ENCODE data around the gene SEMA6B.

Gene SEMA6B

DNA sequence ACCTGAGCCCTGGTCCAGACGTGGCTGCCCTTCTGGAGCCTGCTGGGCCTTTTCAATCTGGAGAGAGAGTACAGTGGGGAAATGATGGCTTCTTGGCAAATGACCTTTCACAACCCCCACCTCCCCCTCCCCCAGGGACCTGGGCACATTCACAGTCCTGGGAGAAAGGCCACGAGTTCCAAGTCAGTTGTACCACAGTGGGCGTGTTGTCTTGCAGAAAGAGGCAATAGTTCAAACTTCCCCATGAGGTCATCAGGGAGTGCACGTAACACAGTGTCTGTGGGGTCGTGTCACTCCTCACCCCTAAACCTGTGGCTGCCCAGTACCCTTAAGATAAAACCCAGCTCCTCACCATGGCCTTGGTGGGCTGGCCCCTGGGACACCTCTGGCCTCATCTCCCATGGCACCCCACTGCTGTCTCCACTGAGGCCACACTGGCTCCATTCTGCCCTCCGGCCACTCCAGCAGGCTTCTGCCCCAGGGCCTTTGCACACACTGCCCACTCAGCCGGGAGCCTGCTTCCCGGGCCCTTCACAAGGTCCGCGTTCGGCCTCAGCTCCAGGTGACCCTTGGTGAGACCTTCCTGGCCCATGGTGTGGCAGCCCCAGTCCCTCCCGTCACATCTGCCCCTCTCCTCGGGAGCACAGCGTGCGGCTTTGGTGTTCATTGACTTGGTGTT is 54.5 kb downstream of the SEMA6B start:
- DNase-seq, result no peak

DNA sequence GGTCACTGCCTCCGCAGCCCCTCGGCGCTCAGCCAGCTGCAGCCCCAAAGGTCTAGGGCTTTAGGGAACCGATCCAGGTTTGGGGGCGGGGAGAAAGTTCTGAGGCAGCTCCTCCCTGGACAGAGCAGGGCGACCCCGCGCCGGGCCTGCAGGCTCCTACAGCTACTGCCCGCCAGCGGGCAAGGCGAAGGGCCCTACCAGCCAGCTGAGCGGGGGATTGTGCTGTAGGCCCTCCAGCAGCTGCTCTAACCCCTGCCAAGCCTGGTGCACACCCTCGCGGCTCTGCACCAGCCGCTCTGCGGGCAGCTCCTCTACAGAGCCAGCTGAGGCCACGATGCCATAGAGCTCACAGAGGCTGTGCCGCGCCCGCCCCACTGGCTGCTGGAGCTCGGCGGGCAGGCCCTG is 55.2 kb downstream of the SEMA6B start:
- DNase-seq, result no peak

DNA sequence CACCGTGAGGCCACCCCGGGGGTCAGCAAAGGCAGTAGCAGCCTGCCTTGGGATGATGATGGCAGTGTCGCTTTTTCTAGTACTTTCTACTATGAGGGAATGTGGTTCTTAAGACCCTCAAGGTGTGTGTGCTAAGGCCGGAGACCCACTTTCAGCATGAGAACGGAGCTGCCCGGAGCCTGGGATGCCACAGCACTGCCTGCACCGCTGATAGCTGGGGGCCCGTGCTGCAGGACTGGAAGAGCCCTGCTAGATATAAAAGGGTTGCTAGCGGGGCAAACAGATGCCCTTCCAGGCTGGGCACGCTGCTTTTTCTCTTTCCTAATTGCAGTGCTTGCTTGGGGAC is 55.7 kb downstream of the SEMA6B start:
- DNase-seq, result no peak

DNA sequence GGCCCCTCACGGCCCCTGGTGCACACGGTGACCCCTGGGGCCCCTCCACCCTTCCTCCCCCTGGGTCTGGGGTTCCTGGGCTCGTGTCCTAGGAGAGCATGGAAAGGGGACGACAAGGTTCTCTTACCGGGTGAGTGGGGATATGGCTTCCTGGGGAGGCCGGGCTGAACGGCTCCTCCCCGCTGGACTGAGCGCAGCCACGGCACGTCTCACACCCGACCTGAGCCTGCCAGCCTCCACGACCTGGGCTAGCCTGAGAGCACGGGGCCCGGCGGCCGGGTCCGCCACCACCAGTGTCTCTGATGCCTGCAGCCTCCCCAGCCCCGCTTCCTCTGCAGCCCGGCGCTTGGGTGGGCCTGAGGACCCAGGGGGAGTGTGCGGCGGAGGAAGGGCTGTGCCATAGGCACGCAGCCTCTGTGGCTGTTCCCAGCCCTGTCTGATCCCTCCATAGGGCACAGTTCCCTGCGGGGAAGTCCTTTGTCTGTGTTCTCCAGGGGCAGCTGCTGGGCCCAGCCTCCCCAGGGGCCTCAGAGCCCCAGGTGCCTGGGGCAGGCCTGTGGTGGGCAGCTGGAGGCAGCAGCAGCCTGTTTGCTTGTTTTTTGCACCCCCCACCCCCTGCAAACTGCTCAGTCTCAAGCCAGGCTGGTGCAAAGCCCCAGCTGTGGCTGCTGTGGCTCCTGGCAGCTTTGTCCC is 56.2 kb downstream of the SEMA6B start:
- DNase-seq, result no peak

DNA sequence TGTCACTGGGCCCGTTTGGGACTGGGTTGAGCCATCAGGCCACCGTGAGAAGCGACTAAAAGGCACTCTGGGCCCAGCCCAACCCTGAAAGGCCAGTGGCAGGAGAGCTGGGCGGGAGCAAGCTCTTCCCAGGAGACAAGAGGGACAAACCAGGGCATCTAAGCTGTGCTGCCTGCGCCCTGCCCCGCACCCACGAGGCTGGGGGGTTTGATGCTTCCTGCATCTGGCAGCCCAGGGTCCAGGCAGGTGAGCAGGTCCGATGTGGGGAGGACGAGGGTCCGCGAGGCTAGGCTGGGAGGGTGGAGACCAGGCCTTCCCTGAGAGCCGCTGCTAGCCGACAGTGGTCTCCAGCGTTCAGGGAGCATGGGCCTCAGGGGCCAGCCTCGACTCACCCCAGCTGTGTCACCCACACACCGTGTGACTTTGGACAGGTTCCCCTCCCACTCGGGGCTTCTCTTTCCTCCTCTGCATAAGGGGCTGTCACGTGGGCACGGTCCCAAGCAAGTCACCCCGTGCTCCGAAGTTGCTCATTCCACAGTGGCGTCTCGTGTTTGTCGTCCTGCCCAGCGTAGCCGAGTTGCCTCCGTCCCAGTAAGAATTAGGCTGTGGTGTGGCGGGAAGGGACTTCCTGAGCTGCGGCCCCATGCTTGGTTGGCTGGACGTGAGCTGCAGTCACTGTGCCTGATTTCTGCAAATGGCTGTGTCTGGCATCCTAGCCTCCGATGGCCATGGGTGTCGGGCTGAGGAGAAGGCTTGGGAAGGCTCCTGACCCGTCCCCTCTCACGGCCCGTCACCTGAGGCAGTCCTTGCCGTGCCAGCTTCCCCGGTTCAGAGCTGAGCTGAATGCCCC is 57.0 kb downstream of the SEMA6B start:
- no peak for DNase-seq

DNA sequence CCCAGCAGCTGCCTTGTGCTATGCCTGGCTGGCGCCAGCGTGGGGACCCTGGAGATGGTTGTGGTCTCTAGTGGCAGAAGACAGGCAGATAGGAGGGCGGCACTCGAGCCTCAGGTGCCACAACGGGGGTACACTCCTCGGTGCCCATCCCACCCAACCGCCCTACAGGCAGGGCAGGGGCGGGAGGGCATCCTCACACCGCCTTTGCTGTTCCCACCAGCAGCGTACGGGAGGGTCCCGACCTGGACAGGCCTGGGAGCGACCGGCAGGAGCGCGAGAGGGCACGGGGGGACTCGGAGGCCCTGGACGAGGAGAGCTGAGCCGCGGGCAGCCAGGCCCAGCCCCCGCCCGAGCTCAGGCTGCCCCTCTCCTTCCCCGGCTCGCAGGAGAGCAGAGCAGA is 57.8 kb downstream of the SEMA6B start:
- no peak for DNase-seq

DNA sequence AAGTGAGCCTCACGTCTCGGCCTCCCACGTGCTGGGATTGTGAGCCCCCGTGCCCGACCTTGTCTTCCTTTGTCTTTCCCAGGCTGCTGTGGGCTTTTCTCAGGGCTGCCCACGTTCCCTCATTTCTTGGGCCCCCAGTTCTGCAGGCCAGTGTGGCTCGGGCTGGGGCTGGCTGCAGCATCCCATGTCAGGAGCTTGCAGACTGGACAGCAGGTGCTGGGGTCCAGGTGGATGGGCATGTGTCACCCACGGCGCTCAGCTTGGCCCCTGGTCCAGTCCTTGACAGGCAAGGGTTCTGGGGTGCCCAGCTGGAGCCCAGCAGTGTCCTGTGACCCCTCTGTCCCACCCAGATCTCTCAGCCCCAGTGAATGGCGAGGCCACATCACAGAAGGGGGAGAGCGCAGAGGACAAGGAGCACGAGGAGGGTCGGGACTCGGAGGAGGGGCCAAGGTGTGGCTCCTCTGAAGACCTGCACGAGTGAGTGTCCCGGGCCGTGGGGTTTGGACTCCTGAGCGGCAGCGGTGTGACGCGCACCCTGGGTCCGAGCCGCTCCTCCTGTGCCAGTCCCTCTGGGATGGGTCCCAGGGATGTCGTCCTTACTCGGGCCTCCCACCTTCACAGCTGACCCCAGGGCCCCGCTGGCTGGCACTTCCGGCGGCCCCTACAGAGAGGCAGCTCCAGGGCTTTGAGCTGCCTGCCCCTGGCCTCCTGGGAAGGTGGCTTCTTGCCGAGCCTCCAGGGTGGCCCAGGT is 58.5 kb downstream of the SEMA6B start:
- no peak for DNase-seq

DNA sequence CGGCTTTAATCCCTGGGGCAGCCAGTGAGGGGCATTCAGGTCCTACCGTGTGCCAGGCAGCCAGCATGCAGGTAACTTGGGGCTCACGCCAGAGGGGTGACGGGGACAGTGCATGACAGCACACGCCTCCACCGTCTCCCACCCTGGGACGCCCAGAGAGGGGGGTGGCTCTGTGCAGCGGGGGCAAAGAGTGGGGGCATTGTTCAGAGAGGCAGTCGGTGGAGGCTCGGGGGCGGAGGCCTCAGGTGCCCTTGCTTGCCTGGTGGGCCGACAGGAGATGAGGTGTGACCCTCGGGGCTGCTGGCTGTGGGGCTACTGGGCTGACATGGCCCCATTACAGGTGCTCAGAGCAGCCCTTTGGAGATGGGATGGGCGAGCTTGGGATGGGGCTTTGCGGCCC is 59.6 kb downstream of the SEMA6B start:
- DNase-seq, result no peak

DNA sequence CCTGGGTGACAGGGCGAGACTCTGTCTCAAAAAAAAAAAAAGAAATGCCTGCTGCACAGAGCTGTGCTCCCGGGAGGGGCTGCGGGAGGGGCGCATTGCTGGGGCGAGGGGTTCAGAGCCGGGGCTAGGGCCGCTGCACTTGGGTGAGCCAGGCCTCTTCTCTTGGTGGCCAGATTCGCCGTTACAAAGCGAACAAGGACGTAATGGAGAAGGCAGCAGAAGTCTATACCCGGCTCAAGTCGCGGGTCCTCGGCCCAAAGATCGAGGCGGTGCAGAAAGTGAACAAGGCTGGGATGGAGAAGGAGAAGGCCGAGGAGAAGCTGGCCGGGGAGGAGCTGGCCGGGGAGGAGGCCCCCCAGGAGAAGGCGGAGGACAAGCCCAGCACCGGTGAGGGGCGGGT is 60.2 kb downstream of the SEMA6B start:
- no peak for DNase-seq

DNA sequence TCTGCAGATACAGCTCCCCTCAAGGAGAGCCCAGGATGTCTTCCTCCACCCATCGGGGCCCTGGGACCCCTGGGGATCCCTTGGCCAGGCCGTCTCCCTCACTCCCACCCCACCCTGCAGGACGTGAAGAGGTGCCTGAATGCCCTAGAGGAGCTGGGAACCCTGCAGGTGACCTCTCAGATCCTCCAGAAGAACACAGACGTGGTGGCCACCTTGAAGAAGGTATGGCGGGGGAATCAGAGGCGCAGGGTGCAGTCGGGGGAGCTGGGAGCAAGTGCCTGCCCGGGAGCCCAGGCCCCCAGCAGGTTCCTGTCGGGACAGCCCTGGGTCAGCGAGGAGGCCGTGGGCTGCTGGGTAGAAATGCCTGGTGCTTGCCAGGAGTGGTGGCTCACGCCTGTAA is 60.8 kb downstream of the SEMA6B start:
- DNase-seq, result no peak

DNA sequence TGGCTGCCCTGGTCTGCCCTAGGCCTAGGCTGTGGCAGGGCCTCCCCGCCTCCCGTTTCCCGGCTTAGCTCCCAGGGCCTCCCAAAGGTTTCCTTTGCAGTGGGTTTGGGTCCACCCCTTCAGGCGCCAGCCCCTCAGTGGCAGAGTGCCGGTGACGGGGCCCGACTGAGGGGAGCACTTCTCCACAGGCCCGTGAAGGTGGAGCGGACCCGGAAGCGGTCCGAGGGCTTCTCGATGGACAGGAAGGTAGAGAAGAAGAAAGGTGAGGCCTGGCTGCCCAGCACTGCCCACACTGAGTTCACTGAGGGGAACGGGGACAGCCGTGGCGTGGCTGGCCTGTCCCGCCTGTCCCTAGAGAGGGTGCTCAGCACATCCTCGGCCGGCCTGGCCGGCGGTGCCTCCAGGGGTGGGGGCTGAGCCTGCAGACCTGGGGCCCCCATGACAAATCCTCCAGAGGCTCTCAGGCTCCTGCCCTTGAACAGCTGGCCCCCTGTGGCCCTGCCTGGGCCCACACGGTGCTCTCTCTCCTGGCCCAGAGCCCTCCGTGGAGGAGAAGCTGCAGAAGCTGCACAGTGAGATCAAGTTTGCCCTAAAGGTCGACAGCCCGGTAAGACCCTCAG is 61.6 kb downstream of the SEMA6B start:
- DNase-seq, result no peak

DNA sequence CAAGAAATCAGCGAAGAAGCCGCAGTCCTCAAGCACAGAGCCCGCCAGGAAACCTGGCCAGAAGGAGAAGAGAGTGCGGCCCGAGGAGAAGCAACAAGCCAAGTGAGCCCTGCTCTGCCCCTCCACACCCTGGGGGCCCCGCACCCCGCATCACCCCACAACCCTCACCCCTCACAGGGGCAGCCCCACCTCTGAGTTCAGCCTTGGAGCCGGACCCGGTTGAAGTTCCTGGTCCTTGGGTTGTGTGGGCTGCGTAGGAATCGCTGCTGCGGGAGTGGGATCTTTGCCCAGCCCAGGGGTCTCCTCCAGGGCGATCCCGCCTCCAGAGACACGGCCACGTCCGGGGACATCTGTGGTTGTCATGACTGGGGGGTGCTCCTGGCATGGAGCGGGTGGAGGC is 63.2 kb downstream of the SEMA6B start:
- DNase-seq, result no peak

DNA sequence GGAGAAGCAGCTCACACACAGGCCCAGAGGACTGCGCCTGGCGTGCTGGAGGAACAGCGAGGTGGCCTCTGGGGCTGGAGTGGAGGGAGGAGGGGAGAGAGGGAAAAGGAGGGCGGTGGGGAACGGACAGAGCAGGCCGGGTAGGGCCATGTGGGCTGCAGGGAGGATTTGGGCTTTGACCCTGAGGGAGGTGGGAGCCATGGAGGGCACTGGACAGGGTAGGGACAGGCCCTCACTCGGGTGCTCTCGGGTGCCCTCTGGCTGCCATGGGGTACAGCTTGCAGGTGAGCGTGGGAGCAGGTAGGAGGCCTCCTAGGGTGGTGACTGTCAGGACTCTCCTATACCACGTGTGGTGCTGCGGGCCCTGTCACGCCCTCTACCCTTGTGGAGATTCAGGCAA is 64.0 kb downstream of the SEMA6B start:
- no peak for DNase-seq

DNA sequence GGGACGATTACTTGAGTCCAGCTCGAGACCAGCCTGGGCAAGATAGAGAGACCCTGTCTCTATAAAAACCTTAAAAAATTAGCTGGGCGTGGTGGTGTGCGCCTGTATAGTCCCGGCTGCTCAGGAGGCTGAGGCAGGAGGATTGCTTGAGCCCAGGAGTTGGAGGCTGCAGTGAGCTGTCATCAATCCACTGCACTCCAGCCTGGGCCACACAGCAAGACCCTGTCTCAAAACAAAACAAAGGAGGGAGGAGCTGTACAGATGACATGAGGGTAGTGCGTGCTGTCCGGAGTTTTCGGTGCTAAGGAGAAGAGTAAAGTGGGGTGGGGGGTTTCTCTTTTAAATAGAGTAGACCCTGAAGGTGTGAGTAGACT is 64.8 kb downstream of the SEMA6B start:
- no peak for DNase-seq

DNA sequence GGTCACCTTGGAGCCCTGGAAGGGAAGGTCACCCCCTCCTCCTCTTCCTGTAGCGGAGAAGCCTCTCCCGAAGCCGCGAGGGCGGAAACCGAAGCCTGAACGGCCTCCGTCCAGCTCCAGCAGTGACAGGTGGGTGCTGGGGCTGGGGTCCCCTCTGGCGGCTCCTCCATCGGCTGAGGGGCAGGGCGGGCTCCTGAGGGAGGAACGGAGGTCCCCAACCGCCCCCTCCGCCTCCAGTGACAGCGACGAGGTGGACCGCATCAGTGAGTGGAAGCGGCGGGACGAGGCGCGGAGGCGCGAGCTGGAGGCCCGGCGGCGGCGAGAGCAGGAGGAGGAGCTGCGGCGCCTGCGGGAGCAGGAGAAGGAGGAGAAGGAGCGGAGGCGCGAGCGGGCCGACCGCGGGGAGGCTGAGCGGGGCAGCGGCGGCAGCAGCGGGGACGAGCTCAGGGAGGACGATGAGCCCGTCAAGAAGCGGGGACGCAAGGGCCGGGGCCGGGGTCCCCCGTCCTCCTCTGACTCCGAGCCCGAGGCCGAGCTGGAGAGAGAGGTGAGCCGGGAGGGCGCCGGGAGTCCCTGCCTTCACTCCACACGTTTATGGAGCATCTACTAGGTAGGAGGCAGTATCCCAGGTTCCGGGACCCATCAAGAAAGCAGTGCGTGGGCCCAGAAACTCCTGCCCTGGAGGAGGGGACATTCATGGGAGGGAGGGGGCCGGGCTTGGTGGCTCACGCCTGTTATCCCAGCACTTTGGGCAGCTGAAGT is 65.4 kb downstream of the SEMA6B start:
- DNase-seq, result no peak

DNA sequence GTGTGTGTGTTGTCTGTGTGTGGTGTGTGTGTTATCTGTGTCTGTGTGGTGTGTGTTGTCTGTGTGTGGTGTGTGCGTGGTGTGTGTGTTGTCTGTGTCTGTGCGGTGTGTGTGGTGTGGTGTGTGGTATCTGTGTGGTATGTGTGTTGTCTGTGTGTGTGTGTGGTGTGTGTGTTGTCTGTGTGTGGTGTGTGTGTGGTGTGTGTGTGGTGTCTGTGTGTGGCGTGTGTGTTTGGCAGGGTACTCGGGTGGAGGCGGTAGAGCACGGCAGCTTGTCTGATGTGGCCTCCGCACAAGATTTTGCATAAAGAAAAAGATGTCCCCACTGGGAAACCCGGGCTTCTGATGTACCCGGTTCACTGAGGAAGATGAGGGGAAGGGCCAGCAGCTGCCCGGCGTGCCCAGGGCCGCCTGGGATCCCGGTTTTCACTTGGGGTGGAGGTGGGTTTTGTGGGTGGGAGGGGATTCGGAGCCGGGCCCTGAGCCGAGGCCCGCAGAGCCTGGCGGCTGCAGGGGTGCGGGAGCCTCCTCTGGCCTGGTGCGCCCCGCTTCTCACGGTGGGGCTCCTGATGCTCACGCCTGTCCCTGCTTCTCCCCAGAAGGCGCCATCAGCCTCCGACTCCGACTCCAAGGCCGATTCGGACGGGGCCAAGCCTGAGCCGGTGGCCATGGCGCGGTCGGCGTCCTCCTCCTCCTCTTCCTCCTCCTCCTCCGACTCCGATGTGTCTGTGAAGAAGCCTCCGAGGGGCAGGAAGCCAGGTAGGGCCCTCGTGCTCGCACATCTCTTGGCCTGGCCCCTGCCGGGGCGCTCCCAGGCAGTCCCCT is 66.2 kb downstream of the SEMA6B start:
- no peak for DNase-seq
